Coronary artery (tissue), 2 donors: ENCODE results near the gene GSTO2.
A peak's percentile ranks its signal among the peaks of the same experiment; 100 is the strongest.

Source experiments
- DNase-seq: peaks from one replicate; pipeline ENCODE4 v3.0.0-alpha.2; 2017; ENCODE audit warnings: low spot score
- H3K27ac ChIP-seq, 2 donors: fragments of 200-600 bp; sonication (generic); one replicate each; pipeline ENCODE4 v1.5.1; 2016 to 2019
- H3K4me3 ChIP-seq: fragments of 200-600 bp; sonication (generic); 2 replicates; pipeline ENCODE4 v1.5.1; 2016; ENCODE audit warnings: mild to moderate bottlenecking, moderate library complexity
- TF ChIP-seq, protein P1 (sequence below): fragments of 200-600 bp; sonication (generic); IDR thresholded peaks from one replicate; pipeline ENCODE4 v1.5.1; 2019; ENCODE audit warnings: antibody characterized with exemption

The GSTO2 gene

DNA sequence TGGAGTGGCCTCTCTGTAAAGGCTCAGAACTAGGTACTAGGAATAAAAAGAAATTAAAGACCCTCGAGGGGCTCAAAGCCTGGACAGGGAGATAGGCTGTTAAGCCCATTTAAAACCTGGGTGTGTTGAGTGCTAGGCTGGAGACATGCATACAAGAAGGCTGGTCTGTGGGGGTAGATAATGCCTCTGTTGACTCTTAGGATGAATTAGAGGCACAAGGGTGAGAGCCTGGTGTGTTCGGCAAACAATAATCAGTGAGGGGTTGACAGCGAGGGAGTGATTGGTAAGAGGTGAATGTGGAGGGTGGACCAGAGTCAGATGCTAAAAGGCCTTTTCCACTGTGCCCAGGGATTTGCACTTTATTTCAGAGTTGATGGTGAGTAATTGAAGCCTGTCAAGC lies 12.7 kb downstream of the GSTO2 start:
- Histone ChIP-seq H3K4me3 (no peak overlapping the region), H3K27ac (no peak overlapping the region)
- DNase-seq = no peak
- TF ChIP-seq, protein P1, sequence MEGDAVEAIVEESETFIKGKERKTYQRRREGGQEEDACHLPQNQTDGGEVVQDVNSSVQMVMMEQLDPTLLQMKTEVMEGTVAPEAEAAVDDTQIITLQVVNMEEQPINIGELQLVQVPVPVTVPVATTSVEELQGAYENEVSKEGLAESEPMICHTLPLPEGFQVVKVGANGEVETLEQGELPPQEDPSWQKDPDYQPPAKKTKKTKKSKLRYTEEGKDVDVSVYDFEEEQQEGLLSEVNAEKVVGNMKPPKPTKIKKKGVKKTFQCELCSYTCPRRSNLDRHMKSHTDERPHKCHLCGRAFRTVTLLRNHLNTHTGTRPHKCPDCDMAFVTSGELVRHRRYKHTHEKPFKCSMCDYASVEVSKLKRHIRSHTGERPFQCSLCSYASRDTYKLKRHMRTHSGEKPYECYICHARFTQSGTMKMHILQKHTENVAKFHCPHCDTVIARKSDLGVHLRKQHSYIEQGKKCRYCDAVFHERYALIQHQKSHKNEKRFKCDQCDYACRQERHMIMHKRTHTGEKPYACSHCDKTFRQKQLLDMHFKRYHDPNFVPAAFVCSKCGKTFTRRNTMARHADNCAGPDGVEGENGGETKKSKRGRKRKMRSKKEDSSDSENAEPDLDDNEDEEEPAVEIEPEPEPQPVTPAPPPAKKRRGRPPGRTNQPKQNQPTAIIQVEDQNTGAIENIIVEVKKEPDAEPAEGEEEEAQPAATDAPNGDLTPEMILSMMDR = no peak

- Histone ChIP-seq H3K4me3 (no peak overlapping the region), H3K27ac (no peak overlapping the region)
- TF ChIP-seq, protein P1 = no peak
- DNase-seq = no peak
Observed at GRCh38 chr10:104284846-104285245, 15.9 kb downstream of the GSTO2 start.

- Histone ChIP-seq H3K27ac (no peak overlapping the region), H3K4me3 (no peak overlapping the region)
- DNase-seq = no peak
- TF ChIP-seq, protein P1 = no peak
Observed at GRCh38 chr10:104286939-104287338, 18.0 kb downstream of the GSTO2 start.

GRCh38 chr10:104288355-104288754 lies 19.4 kb downstream of the GSTO2 start:
- TF ChIP-seq, protein P1 = no peak
- H3K27ac ChIP-seq = no peak overlapping the region

DNA sequence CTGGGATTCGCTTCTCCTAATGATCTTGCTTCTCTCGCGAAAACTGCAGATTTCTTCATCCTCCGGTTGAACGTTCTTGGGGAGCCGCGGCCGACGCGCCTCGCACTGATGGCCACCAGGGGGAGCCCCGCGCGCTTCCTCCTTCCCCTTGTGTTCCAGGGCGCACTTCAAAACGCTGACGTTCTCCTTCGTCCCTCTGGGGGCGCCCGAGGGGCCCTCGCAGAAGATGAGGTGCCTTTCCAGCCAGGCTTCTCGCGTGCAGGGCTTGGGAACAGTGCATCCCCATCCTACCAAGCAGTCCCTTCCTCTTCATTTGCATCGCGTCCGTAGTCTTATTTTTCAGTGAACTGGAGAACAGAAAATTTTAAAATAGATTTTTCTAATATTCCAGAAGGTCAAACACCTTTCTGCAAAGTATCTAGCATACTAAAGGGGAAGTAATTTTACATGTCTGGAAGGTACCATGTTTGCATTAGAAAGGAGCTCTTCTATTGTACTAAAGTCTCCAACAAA lies 22.5 kb downstream of the GSTO2 start:
- TF ChIP-seq, protein P1 = peak; percentile 98
- Histone ChIP-seq H3K27ac (no peak overlapping the region), H3K4me3 (no peak overlapping the region)
- peak; percentile 91 for DNase-seq

More at GRCh38 chr10:104288355-104288754, 19.4 kb downstream of the GSTO2 start:
- no peak for DNase-seq
- no peak overlapping the region for H3K4me3 ChIP-seq

DNA sequence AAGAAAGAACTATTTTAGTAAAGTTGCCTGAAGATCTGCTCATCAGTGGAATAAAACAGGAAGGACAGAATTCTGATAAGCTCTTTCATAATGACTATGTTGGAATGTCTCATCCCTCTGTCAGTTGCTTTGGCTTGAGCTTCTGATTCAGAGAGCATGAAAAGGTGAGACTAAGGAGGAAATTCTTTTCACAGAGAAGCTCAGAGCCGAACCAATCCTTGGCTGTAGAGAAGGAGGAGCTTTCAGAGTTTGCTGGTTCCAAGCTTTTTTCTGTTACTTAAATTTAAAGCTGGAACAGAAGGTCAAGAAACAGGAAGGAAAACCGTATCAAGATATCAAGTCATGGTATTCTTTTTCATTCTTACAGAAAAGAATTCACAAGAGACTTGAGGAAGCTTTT lies 24.0 kb downstream of the GSTO2 start:
- DNase-seq = no peak
- Histone ChIP-seq H3K27ac (peak overlapping the region in 1 of 2 donors; percentile 18), H3K4me3 (no peak overlapping the region)
- TF ChIP-seq, protein P1 = no peak

DNA sequence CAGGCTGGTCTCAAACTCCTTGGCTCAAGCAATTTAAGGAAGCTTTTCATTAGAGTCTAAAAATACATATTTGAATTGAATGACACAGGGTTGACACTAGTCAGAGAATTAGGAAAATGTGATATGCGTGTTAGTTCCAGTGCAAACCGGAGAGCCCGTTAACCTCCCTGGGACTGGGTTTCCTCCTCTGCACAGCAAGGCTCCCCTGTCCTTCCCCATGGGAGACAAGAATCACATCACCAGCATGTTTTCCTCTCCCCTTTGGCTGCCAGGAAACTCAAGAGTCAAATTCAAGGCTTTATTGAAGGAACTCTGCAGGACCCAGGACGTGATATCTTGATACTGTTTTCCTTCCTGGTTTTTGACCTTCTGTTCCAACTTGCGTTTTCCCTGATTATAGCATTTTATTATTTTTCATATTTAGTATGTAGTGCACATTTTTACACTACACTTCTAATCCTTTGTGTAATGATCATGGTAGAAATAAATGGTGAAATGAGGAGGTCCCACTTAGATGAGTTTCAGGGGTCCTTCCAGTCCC lies 24.9 kb downstream of the GSTO2 start:
- TF ChIP-seq, protein P1 = no peak
- DNase-seq = no peak
- no peak overlapping the region for H3K4me3 ChIP-seq
- H3K27ac ChIP-seq = no peak overlapping the region
